DND-41 (cell line): ENCODE data around the gene TRNP1.

Experiments used
- EZH2 ChIP-seq: IDR thresholded peaks from 3 replicates; pipeline ENCODE4 v1.6.1; 2012; ENCODE audit warnings: borderline replicate concordance, low read depth, mild to moderate bottlenecking, moderate library complexity, low read length, inconsistent platforms; ENCODE audit not compliant: severe bottlenecking
- TF ChIP-seq, protein P1 (sequence below): IDR thresholded peaks from 2 replicates; pipeline ENCODE4 v1.5.1; 2012; ENCODE audit warnings: borderline replicate concordance, low read length, moderate library complexity, mild to moderate bottlenecking; ENCODE audit not compliant: poor library complexity, severe bottlenecking; ENCODE audit errors: extremely low read depth

DNA sequence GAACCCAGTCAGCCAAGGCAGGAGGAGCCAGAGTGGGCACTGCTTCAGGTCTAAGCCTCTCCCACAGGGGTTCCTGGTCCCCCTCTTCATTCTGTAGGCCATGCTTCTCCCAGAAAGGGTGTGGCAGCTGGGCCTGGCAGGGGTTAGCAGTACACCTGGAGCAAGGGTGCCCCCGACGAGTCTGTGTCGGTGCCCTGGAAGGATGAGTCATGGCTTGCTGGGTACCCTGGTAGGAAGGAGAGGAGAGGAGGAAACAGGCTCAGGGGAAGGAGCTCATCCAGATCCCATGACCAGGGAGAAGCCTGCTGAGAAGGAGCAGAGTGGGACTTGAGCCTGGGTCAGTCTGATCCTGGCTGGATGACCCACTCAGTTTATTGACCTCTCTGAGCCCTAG lies 43.6 kb upstream of the TRNP1 start:
- TF ChIP-seq, protein P1, sequence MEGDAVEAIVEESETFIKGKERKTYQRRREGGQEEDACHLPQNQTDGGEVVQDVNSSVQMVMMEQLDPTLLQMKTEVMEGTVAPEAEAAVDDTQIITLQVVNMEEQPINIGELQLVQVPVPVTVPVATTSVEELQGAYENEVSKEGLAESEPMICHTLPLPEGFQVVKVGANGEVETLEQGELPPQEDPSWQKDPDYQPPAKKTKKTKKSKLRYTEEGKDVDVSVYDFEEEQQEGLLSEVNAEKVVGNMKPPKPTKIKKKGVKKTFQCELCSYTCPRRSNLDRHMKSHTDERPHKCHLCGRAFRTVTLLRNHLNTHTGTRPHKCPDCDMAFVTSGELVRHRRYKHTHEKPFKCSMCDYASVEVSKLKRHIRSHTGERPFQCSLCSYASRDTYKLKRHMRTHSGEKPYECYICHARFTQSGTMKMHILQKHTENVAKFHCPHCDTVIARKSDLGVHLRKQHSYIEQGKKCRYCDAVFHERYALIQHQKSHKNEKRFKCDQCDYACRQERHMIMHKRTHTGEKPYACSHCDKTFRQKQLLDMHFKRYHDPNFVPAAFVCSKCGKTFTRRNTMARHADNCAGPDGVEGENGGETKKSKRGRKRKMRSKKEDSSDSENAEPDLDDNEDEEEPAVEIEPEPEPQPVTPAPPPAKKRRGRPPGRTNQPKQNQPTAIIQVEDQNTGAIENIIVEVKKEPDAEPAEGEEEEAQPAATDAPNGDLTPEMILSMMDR, result no peak
- TF ChIP-seq EZH2, result no peak
